Skeletal muscle tissue (tissue), 4 donors: ENCODE results near the gene TMTC2. TPM values are rescaled to one million over a fixed set of nuclear protein-coding genes. Genes with fewer than 3 reads are reported as not detected.

ENCODE experiments used
- H3K27ac ChIP-seq: one replicate; pipeline ENCODE4 v1.7.0; 2013; ENCODE audit warnings: mild to moderate bottlenecking, low read depth, low read length, inconsistent platforms
- H3K27me3 ChIP-seq, 3 donors: one replicate each; pipeline ENCODE4 v1.7.0; 2013; ENCODE audit warnings: low read length in 3 of 3; ENCODE audit not compliant: control insufficient read depth in 3 of 3, insufficient read depth in 3 of 3
- H3K36me3 ChIP-seq, 3 donors: one replicate each; pipeline ENCODE4 v1.7.0; 2013; ENCODE audit warnings: low read length in 3 of 3; ENCODE audit not compliant: control insufficient read depth in 3 of 3, insufficient read depth in 3 of 3
- H3K4me1 ChIP-seq, 3 donors: one replicate each; pipeline ENCODE4 v1.7.0; 2013; ENCODE audit warnings: low read length in 3 of 3, mild to moderate bottlenecking in 3 of 3; ENCODE audit not compliant: control insufficient read depth in 3 of 3, insufficient read depth in 3 of 3
- H3K4me3 ChIP-seq, 3 donors: one replicate each; pipeline ENCODE4 v1.7.0; 2013; ENCODE audit warnings: low read length in 3 of 3
- H3K9ac ChIP-seq, 3 donors: one replicate each; pipeline ENCODE4 v1.7.0; 2013; ENCODE audit warnings: low read length in 3 of 3, mild to moderate bottlenecking in 3 of 3, moderate library complexity in 2 of 3, low read depth in 1 of 3
- H3K9me3 ChIP-seq, 3 donors: one replicate each; pipeline ENCODE4 v1.7.0; 2013; ENCODE audit warnings: low read length in 3 of 3; ENCODE audit not compliant: control insufficient read depth in 3 of 3
- total RNA-seq: library from RNA; depleted of rRNA; stranded (reverse); fragments of >200 nt; gene quantifications from one replicate; pipeline ENCODE4 v1.2.3, GENCODE V29; 2014
- donor health status: Osteomylitis.

The TMTC2 gene
- total RNA-seq, 1 donor from 2014 or later = 15.7 TPM

GRCh38 chr12:82872088-82872487, 185.4 kb downstream of the TMTC2 start:
- Histone ChIP-seq H3K9ac (no peak overlapping the region), H3K4me1 (no peaks in the 10 kb centered on the region), H3K9me3 (no peaks in the 10 kb centered on the region), H3K27me3 (no peaks in the 10 kb centered on the region), H3K27ac (no peak overlapping the region), H3K36me3 (no peaks in the 10 kb centered on the region), H3K4me3 (no peak overlapping the region)

- no peak overlapping the region for H3K4me3 ChIP-seq
- no peak overlapping the region for H3K9ac ChIP-seq
- no peak overlapping the region for H3K27ac ChIP-seq
- no peaks in the 10 kb centered on the region for H3K36me3 ChIP-seq
- H3K4me1 ChIP-seq = no peaks in the 10 kb centered on the region
- H3K9me3 ChIP-seq = no peaks in the 10 kb centered on the region
- no peaks in the 10 kb centered on the region for H3K27me3 ChIP-seq
Observed at GRCh38 chr12:82873309-82873708, 186.6 kb downstream of the TMTC2 start.

- H3K9me3 ChIP-seq = no peaks in the 10 kb centered on the region
- H3K9ac ChIP-seq = no peak overlapping the region
- no peak overlapping the region for H3K27ac ChIP-seq
- H3K4me3 ChIP-seq = no peak overlapping the region
- H3K4me1 ChIP-seq = no peaks in the 10 kb centered on the region
- H3K27me3 ChIP-seq = no peaks in the 10 kb centered on the region
- no peaks in the 10 kb centered on the region for H3K36me3 ChIP-seq
Observed at GRCh38 chr12:82873951-82874350, 187.2 kb downstream of the TMTC2 start.

GRCh38 chr12:82874945-82875344, 188.2 kb downstream of the TMTC2 start:
- H3K9ac ChIP-seq = no peak overlapping the region
- no peak overlapping the region for H3K4me3 ChIP-seq
- no peaks in the 10 kb centered on the region for H3K36me3 ChIP-seq
- H3K4me1 ChIP-seq = no peaks in the 10 kb centered on the region
- no peaks in the 10 kb centered on the region for H3K9me3 ChIP-seq
- no peaks in the 10 kb centered on the region for H3K27me3 ChIP-seq
- H3K27ac ChIP-seq = no peak overlapping the region

GRCh38 chr12:82876075-82876474, 189.4 kb downstream of the TMTC2 start:
- Histone ChIP-seq H3K27me3 (no peaks in the 10 kb centered on the region), H3K9me3 (no peaks in the 10 kb centered on the region), H3K27ac (no peak overlapping the region), H3K36me3 (no peaks in the 10 kb centered on the region), H3K4me3 (no peak overlapping the region), H3K9ac (no peak overlapping the region), H3K4me1 (no peaks in the 10 kb centered on the region)

GRCh38 chr12:82877963-82878362, 191.3 kb downstream of the TMTC2 start:
- H3K36me3 ChIP-seq = no peaks in the 10 kb centered on the region
- H3K9ac ChIP-seq = no peak overlapping the region
- no peaks in the 10 kb centered on the region for H3K9me3 ChIP-seq
- H3K4me1 ChIP-seq = no peaks in the 10 kb centered on the region
- H3K27ac ChIP-seq = no peak overlapping the region
- no peak overlapping the region for H3K4me3 ChIP-seq
- no peaks in the 10 kb centered on the region for H3K27me3 ChIP-seq

- H3K4me1 ChIP-seq = no peaks in the 10 kb centered on the region
- H3K9me3 ChIP-seq = no peaks in the 10 kb centered on the region
- H3K9ac ChIP-seq = no peak overlapping the region
- H3K27ac ChIP-seq = no peak overlapping the region
- no peak overlapping the region for H3K4me3 ChIP-seq
- H3K36me3 ChIP-seq = no peaks in the 10 kb centered on the region
- H3K27me3 ChIP-seq = no peaks in the 10 kb centered on the region
Observed at GRCh38 chr12:82880442-82880901, 193.8 kb downstream of the TMTC2 start.

- Histone ChIP-seq H3K9me3 (no peaks in the 10 kb centered on the region), H3K27ac (no peak overlapping the region), H3K9ac (no peak overlapping the region), H3K27me3 (no peaks in the 10 kb centered on the region), H3K36me3 (no peaks in the 10 kb centered on the region), H3K4me3 (no peak overlapping the region), H3K4me1 (no peaks in the 10 kb centered on the region)
Observed at GRCh38 chr12:82883394-82884355, 197.0 kb downstream of the TMTC2 start.

GRCh38 chr12:82886671-82887340, 200.1 kb downstream of the TMTC2 start:
- Histone ChIP-seq H3K9ac (no peak overlapping the region), H3K36me3 (no peaks in the 10 kb centered on the region), H3K9me3 (no peaks in the 10 kb centered on the region), H3K27me3 (no peaks in the 10 kb centered on the region), H3K4me1 (no peaks in the 10 kb centered on the region), H3K4me3 (no peak overlapping the region), H3K27ac (no peak overlapping the region)

- Histone ChIP-seq H3K4me3 (no peak overlapping the region), H3K4me1 (no peaks in the 10 kb centered on the region), H3K36me3 (no peaks in the 10 kb centered on the region), H3K9ac (no peak overlapping the region), H3K9me3 (no peaks in the 10 kb centered on the region), H3K27ac (no peak overlapping the region), H3K27me3 (no peaks in the 10 kb centered on the region)
Observed at GRCh38 chr12:82893896-82894295, 207.2 kb downstream of the TMTC2 start.
